ENCODE measurements around the gene WASHC4.

- TF ChIP-seq POLR2AphosphoS5 (IDR thresholded peaks at IDR 0.05; ENCODE audit: low read depth, low read length), result no peak
- no peak for TF ChIP-seq CTCF (IDR thresholded peaks at IDR 0.05)
- no peak for TF ChIP-seq SIN3A (IDR thresholded peaks at IDR 0.05; ENCODE audit: borderline replicate concordance, insufficient read depth, low read depth, low read length)
These were observed 15.9 kb upstream of the WASHC4 start for GRCh38 chr12:105091476-105092206.

Measured in Panc1 (cell line).